ENCODE results near the gene TSTD2.

TSTD2 gene
- 11.2 to 23.9 (median 17.9) reads per million in 18 experiments for total RNA-seq

DNA sequence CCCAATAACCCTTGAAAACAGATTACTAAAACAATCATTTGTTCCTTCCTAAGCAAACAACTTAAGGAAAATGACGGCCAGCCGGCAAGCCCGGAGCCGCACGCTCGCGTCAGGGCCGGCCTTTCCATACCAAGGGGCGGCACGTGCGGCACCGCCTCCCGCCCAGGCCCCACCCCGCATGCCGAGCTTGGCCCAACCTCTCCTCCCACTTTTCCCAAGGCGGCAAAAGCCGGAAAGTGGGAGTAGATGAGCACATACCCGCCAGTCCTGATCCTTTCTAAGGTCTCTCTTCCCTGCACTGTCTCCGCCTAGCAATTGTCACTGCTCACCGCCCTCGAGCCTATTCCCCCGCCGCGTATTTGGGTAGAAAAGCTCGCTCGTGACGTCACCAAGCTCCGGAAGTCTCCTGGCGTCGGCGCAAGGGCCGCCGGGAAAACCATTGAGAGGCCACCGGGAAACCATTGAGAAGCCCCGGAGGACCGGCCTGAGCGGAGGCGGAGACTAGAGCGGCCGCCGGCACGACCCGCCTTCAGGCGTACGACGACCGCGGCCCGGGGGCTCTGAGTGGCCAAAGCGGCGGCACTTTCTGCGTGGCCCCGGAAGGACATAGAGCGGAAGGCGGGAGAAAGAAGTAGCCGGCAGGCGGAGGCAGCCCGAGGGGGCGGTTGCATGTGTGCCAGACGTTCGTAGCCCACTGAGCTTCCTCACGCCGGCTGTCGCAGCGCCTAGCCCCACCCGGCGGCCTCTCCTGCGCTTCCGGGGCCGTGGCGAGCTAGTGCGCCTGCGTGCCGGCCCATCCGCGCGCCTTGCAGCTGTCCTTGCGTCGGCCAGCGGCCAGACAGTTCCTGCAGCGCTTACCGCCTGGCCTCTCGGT lies at the start of gene TSTD2, which contains the start of gene NCBP1:
TSS of gene TSTD2 (minus strand) at position 384 of the 874 bp plus-strand sequence. CDS start 5,806 bp downstream, outside the sequence.
TSS of gene NCBP1 (plus strand) at position 837 of the 874 bp plus-strand sequence. CDS start 61 bp downstream, outside the sequence.
- DNase-seq: peak; percentile 98 to 99

DNA sequence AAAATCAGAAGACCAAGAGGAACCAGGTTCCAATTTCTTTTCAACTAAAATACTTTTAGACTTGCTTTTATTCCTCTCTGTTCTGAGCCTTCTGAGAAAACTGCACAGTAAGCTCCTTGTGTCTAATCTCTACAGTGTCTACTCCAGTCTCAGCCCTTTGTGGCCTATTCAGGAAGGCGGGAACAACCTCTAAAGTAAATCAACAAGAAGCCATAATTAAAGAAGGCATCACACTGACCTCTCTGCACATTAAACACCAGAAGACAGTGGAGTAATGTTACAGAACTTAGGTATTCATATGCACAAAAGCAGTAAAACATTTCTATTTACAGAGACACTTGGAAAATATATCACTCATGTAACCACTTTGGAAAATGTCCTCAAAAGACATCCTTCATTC lies 49.1 kb upstream of the TSTD2 start:
- no peak for DNase-seq

DNA sequence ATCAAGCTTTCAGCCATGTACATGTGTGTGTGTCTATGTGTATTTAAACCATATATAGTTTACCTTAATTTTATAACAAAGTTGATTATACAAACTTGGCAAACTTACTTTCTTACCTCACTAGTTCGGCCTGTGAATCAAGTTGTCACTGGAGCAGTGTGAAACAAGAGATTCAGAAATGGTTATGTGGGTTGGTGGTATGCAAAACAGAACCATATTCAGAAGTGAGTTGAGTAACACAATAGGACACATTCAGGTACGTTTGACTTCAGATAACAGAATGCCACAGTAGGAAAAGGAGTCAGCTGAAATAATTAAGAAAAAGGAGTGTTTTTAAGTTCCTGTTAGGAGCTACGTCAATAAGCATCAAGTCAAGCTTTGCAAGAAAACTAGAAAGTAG lies 42.5 kb upstream of the TSTD2 start:
- no peak for DNase-seq

- DNase-seq: no peak
These were observed 40.8 kb upstream of the TSTD2 start for GRCh38 chr9:97673922-97674321.

DNA sequence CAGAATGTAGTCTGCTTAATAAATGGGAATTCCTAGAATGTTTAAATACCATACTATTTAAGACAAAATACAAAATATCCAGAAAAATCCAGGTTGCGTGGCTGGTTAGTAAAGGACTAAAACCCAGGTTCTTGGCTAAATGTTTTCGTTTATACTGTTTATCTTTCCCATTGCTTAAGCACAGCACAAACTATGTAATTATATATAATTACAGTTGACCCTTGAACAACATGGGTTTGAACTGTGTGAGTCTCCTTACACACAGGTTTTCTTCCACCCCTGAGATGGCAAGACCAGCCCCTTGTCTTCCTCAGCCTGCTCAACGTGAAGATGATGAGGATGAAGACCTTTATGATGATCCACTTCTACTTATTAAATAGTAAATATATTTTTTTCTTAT lies 39.2 kb upstream of the TSTD2 start:
- DNase-seq: no peak

DNA sequence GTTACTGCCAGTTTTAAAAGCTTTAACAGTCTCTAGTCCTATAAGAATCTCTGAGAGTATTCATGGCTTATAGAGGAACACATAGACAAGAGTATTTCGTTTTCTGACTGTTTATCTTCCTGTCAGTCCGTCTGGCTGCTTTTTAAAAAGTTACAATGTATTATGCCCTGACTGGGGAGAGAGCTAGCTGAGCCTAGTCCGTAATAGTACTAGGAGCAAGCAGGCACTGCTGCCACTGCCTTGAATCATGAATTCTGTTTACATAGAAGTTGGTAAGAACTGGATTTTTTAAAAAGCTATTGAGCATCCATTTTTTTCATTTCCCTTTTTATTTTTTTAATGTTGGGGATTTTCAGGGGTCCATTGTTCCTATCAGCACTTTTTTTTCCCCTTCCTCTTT lies 37.4 kb upstream of the TSTD2 start:
- no peak for DNase-seq

DNA sequence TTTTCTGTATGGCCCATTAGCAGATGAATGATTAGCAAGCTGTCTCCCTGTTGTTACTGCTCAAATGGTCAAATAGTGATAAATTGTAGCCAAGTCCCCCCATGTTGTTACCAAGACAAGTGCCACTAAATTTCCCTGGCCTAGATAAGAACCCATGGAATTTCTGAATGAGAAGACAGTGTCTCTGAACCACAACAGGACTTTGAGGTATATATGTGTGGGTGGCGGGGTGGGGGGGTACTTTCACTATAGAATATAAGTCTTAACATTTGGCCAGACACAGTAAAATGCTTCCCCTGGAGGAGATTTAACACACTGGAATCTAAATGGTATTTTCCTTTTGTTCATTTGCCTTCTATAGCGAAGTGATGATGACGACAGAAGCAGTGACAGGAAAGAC lies 35.3 kb upstream of the TSTD2 start:
- no peak for DNase-seq

DNA sequence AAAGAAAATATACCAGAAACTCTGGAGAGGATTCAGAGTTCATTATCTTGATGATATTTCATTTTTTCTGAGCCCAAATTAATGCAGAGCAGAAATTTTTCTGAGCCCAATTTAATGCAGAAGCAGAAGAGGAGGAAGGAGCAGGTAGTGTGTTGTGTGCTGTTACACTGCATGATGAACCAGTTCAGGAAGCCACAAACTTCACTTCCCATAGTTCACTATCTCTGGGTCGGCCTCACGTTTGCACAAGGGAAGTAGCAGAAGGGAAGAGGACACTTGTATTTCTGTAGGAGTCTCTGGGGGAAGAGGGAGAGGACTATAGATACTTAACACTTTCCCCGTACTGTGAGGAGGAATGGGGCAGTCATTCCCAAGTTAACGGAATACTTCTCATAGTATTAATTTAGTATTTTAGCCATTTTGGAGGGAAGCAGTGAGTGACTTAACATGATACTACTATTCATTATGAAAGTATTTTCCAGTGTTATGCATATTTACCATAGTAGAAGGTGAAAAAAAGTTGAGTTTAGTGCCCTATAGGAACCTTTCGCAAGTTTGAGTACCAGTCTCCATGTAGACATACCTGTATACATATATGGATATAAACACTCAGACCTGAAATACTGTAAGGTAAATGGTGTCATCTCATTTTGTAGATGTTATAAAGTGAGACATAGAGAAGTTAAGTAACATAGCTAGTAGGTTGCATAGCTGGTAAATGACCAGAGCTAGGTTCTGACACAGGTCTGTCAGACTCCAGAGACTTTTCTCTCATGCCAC lies 33.9 kb upstream of the TSTD2 start:
- DNase-seq: peak; percentile 40 to 51

DNA sequence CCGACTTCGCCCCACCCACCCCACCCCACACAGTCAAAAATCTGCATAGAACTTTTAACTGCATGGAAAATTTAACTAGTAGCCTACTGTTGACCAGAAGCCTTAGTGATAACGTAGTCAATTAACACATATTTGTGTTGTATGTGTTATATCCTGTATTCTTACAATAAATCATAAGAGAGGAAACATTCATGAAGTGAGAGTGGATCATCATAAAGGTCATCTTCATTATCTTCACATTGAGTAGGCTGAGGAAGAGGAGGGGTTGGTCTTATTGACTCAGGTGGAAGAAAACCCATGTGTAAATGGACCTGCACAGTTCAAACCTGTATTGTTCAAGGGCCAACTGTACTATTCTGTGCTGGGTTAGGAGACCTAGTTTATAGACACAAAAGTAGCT lies 32.6 kb upstream of the TSTD2 start:
- no peak for DNase-seq

DNA sequence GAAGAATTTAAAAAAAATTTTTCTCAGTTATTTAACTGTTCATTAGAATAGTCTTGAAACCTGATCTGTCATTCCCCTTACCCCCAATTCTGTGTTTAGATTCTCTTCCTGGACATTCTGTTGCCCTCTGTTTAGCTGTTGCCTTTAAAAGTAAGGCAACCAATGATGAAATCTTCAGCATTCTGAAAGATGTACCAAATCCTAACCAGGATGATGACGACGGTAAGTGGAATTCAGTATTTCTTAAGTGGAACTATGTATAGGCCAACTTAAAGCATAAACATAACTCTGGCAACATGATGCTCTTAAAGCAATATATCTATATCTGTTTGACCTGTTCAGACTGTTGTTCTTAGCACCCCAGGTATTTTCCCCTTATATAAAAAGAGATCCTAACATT lies 27.7 kb upstream of the TSTD2 start:
- no peak for DNase-seq

DNA sequence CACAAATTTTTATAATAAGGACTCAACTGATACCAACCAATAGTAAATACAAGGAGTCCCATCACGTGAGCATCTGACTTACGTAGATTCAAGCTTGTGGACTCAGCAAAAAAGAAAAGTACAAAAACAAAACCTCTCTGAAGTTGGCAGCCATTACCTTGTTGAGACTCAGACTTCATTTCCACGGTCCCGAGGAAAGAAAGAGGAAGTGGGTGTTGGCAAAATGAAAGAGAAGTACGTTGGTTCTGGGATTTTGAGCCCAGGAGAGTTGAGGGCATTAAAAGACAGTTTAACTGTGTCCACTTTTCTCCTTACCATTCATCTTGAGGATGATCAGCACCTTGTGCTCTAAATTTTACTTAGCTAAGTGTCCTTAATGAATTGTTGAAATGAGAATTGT lies 27.2 kb upstream of the TSTD2 start:
- peak; percentile 36 to 50 for DNase-seq

DNA sequence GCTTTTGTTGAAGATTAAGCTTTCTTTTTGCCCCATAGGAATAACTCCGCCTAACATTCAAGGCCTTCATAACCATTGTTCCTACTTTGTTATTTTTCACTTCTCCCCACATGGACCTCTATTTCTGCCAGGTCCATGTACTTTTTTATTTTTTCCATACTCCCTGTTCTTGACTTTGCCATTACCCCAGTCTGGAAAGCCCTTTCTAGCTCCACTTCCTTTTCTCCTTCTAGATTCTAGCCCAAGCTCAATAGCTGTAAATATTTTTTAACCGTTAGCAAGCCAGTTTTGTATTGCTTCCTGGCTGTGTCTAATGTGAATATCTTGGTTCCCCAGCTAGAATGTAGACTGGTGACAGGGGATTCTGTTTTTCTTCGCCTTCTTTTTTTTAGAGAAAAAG lies 26.6 kb upstream of the TSTD2 start:
- DNase-seq: no peak

- no peak for DNase-seq
These were observed 25.5 kb upstream of the TSTD2 start for GRCh38 chr9:97658707-97659106.

DNA sequence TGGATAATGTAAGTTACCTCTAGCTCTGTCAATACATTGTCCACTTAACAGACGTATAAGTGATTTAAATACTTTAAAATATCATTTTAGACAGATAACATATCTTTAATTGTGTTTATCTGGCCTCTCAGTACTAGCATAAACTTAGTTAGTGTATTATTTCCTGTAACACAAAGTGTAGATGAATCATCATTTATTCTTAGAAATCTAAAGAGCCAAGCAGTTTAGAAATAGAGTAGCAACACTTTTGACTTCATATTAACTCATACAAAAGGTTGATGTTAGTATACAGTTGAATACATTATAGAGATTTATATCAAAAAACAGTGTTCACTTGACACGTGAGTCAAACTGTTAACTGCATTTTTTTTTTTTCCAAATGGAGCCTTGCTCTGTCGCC lies 18.5 kb upstream of the TSTD2 start:
- DNase-seq: no peak

GRCh38 chr9:97647996-97648395 lies 14.8 kb upstream of the TSTD2 start:
- no peak for DNase-seq

- no peak for DNase-seq
These were observed 12.6 kb upstream of the TSTD2 start for GRCh38 chr9:97645720-97646119.

DNA sequence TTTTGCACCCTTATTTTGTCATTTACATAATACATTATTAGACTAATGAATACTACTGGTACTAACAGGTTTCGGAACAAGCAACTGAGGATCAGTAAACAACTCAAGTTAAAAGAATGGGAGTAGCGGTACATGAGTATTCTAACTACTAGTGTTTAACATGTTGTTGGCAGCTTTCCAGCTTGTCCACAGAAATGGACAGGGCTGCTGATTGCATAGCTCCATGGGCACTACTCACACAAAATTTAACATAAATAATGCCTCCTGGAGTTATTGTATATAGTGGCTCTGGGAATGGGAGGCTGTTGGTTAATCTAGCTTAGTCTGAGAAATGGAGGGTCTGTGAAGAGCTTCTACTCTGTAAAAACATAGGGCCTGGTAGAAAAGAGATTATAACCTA lies 7.2 kb upstream of the TSTD2 start:
- no peak for DNase-seq

GRCh38 chr9:97638666-97639065 lies 5.5 kb upstream of the TSTD2 start:
- peak in 1 of 2 donors; percentile 14 for DNase-seq

DNA sequence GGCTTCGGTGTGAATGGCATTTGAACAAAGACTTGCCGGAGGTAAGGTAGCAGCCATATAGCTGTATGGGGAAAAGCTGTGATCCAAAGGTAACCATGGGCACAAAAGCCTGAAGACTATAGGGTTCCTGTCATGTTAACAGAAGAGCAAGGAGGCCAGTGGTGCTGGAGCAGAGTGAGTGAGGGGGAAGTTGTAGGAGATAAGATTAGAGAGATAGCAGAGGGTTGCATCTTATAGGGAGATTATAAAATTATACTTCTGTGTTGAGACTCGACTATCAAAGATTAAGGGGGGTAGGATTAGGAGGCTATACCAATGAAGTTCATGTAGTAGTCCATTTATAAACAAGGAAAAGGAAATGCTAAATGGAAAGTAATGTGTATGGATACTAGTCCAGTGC lies 3.7 kb upstream of the TSTD2 start:
- no peak for DNase-seq

GRCh38 chr9:97635026-97635425 lies 1.9 kb upstream of the TSTD2 start:
- no peak for DNase-seq

GRCh38 chr9:97633859-97634490 lies 807 bp upstream of the TSTD2 start:
- DNase-seq: no peak

- DNase-seq: no peak
These were observed 752 bp downstream of the TSTD2 start for GRCh38 chr9:97632248-97632984.

Data from inflammatory macrophage (primary cell).